BLaER1 treated with 17β-estradiol and CSF1 and Interleukin-3, amounts not matched to agents 10 nM and 100 nM (cell line): Measurements from ENCODE around the gene PLPPR5.

Experiments
- H3K27ac ChIP-seq, 11 experiments: shearing (Covaris generic); formaldehyde crosslinking; 2 replicates each; pipeline ENCODE4 v1.8.1; 2022
- H3K27me3 ChIP-seq, 11 experiments: shearing (Covaris generic); formaldehyde crosslinking; 2 replicates each; pipeline ENCODE4 v1.8.1; 2022
- H3K36me3 ChIP-seq, 11 experiments: shearing (Covaris generic); formaldehyde crosslinking; 2 replicates each; pipeline ENCODE4 v1.8.1; 2022
- H3K4me1 ChIP-seq, 10 experiments: shearing (Covaris generic); formaldehyde crosslinking; 2 replicates each; pipeline ENCODE4 v1.8.1; 2022
- H3K4me2 ChIP-seq, 11 experiments: shearing (Covaris generic); formaldehyde crosslinking; 2 replicates each; pipeline ENCODE4 v1.8.1; 2022
- H3K4me3 ChIP-seq, 10 experiments: shearing (Covaris generic); formaldehyde crosslinking; 2 replicates each; pipeline ENCODE4 v1.8.1; 2022
- H3K9ac ChIP-seq, 11 experiments: shearing (Covaris generic); formaldehyde crosslinking; 2 replicates each; pipeline ENCODE4 v1.8.1; 2022
- H3K9me3 ChIP-seq, 11 experiments: shearing (Covaris generic); formaldehyde crosslinking; replicated peaks in 1 of 11; 2 replicates each; pipeline ENCODE4 v1.8.1; 2022
- H4K20me1 ChIP-seq, 11 experiments: shearing (Covaris generic); formaldehyde crosslinking; 2 replicates each; pipeline ENCODE4 v1.8.1; 2022
- Cebpa-rat ChIP-seq, 11 experiments: shearing (Covaris generic); IDR thresholded peaks; 2 replicates each; pipeline ENCODE4 v1.8.1; 2022

Gene PLPPR5

GRCh38 chr1:98923667-98924066 lies 81.0 kb downstream of the PLPPR5 start:
- Histone ChIP-seq H3K4me3 (no peak overlapping the region), H3K4me1 (no peaks in the 10 kb centered on the region), H3K27ac (no peak overlapping the region), H3K9ac (no peak overlapping the region), H3K27me3 (no peaks in the 10 kb centered on the region), H3K4me2 (no peak overlapping the region), H4K20me1 (no peaks in the 10 kb centered on the region), H3K9me3 (no peaks in the 10 kb centered on the region), H3K36me3 (no peaks in the 10 kb centered on the region)
- no peak for TF ChIP-seq Cebpa-rat (IDR thresholded peaks at IDR 0.05)

DNA sequence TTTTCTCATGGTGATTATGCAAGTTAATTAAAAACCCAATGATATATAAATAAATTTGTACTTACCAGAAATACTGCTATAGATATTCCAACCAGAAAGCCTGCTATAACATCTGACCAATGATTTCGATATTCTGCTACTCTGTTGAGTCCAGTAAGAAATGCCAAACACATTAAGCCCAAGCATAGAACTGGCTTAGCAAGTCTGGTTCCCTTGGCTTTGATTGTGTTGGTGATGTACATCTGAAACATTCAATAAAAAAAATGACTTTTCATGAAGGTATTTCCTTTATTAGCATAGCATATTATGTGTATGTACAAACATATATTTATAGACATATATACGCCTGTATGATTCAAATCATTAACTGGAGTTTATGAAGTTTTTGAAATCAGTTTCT lies 82.8 kb downstream of the PLPPR5 start:
- no peaks in the 10 kb centered on the region for H3K27me3 ChIP-seq
- H3K9ac ChIP-seq, result no peak overlapping the region
- no peak overlapping the region for H3K4me3 ChIP-seq
- no peak for TF ChIP-seq Cebpa-rat (IDR thresholded peaks at IDR 0.05)
- no peaks in the 10 kb centered on the region for H3K36me3 ChIP-seq
- no peaks in the 10 kb centered on the region for H4K20me1 ChIP-seq
- H3K27ac ChIP-seq, result no peak overlapping the region
- no peaks in the 10 kb centered on the region for H3K4me1 ChIP-seq
- no peak overlapping the region for H3K4me2 ChIP-seq
- H3K9me3 ChIP-seq, result no peaks in the 10 kb centered on the region

- H3K27ac ChIP-seq, result no peak overlapping the region
- TF ChIP-seq Cebpa-rat (IDR thresholded peaks at IDR 0.05), result no peak
- no peak overlapping the region for H3K9ac ChIP-seq
- H3K27me3 ChIP-seq, result no peaks in the 10 kb centered on the region
- no peaks in the 10 kb centered on the region for H3K9me3 ChIP-seq
- no peak overlapping the region for H3K4me2 ChIP-seq
- no peak overlapping the region for H3K4me3 ChIP-seq
- H3K36me3 ChIP-seq, result no peaks in the 10 kb centered on the region
- H3K4me1 ChIP-seq, result no peaks in the 10 kb centered on the region
- no peaks in the 10 kb centered on the region for H4K20me1 ChIP-seq
Observed at GRCh38 chr1:98920441-98921110, 84.1 kb downstream of the PLPPR5 start.

- TF ChIP-seq Cebpa-rat (IDR thresholded peaks at IDR 0.05), result no peak
- H3K4me1 ChIP-seq, result no peaks in the 10 kb centered on the region
- H4K20me1 ChIP-seq, result no peaks in the 10 kb centered on the region
- H3K27ac ChIP-seq, result no peak overlapping the region
- H3K4me3 ChIP-seq, result no peak overlapping the region
- H3K9me3 ChIP-seq, result no peaks in the 10 kb centered on the region
- H3K9ac ChIP-seq, result no peak overlapping the region
- no peaks in the 10 kb centered on the region for H3K36me3 ChIP-seq
- no peaks in the 10 kb centered on the region for H3K27me3 ChIP-seq
- H3K4me2 ChIP-seq, result no peak overlapping the region
Observed at GRCh38 chr1:98919652-98920051, 85.0 kb downstream of the PLPPR5 start.

DNA sequence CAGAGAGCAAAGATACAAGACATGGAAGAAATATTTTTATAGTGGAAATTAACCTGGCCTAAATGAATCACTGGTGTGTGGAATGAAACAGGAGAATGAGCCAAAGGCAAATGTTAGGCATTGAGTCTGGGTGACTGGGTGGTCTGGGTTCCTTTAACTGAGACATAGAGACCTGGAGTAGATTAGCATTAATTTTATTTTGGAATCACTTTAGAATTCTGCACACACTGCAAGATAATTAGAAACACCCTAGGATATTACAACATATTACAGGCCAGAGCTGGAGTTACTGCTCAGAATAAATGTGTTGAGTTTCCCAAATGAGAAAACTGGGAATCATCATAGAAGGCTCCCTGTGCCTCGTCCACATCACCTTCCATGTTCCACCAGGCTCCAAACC lies 85.5 kb downstream of the PLPPR5 start:
- Histone ChIP-seq H3K27ac (no peak overlapping the region), H3K4me3 (no peak overlapping the region), H3K4me1 (no peaks in the 10 kb centered on the region), H3K36me3 (no peaks in the 10 kb centered on the region), H3K27me3 (no peaks in the 10 kb centered on the region), H3K9me3 (no peaks in the 10 kb centered on the region), H3K4me2 (no peak overlapping the region), H4K20me1 (no peaks in the 10 kb centered on the region), H3K9ac (no peak overlapping the region)
- no peak for TF ChIP-seq Cebpa-rat (IDR thresholded peaks at IDR 0.05)

GRCh38 chr1:98914547-98914946 lies 90.1 kb downstream of the PLPPR5 start:
- Histone ChIP-seq H3K4me1 (no peaks in the 10 kb centered on the region), H3K4me3 (no peak overlapping the region), H3K36me3 (no peaks in the 10 kb centered on the region), H4K20me1 (no peaks in the 10 kb centered on the region), H3K9ac (no peak overlapping the region), H3K9me3 (no peaks in the 10 kb centered on the region), H3K27me3 (no peaks in the 10 kb centered on the region), H3K4me2 (no peak overlapping the region), H3K27ac (no peak overlapping the region)
- no peak for TF ChIP-seq Cebpa-rat (IDR thresholded peaks at IDR 0.05)

- Histone ChIP-seq H3K9ac (no peak overlapping the region), H3K27me3 (no peaks in the 10 kb centered on the region), H4K20me1 (no peaks in the 10 kb centered on the region), H3K4me3 (no peak overlapping the region), H3K4me1 (no peaks in the 10 kb centered on the region), H3K9me3 (no peaks in the 10 kb centered on the region), H3K36me3 (no peaks in the 10 kb centered on the region), H3K4me2 (no peak overlapping the region), H3K27ac (no peak overlapping the region)
- TF ChIP-seq Cebpa-rat (IDR thresholded peaks at IDR 0.05), result no peak
Observed at GRCh38 chr1:98910827-98911226, 93.8 kb downstream of the PLPPR5 start.

- no peak for TF ChIP-seq Cebpa-rat (IDR thresholded peaks at IDR 0.05)
- no peak overlapping the region for H3K27ac ChIP-seq
- H3K4me2 ChIP-seq, result no peak overlapping the region
Observed at GRCh38 chr1:98908980-98909379, 95.7 kb downstream of the PLPPR5 start.

GRCh38 chr1:98906809-98907208 lies 97.9 kb downstream of the PLPPR5 start:
- Histone ChIP-seq H3K36me3 (no peaks in the 10 kb centered on the region), H3K4me2 (no peak overlapping the region), H3K9ac (no peak overlapping the region), H3K27me3 (no peaks in the 10 kb centered on the region), H4K20me1 (no peaks in the 10 kb centered on the region), H3K27ac (no peak overlapping the region), H3K4me1 (no peaks in the 10 kb centered on the region), H3K4me3 (no peak overlapping the region), H3K9me3 (no peaks in the 10 kb centered on the region)
- TF ChIP-seq Cebpa-rat (IDR thresholded peaks at IDR 0.05), result no peak

More at GRCh38 chr1:98908980-98909379, 95.7 kb downstream of the PLPPR5 start:
- Histone ChIP-seq H3K9me3 (no peaks in the 10 kb centered on the region), H3K9ac (no peak overlapping the region), H3K4me3 (no peak overlapping the region), H3K27me3 (no peaks in the 10 kb centered on the region), H3K4me1 (no peaks in the 10 kb centered on the region), H3K36me3 (no peaks in the 10 kb centered on the region), H4K20me1 (no peaks in the 10 kb centered on the region)

GRCh38 chr1:98906361-98906760 lies 98.3 kb downstream of the PLPPR5 start:
- H3K36me3 ChIP-seq, result no peaks in the 10 kb centered on the region
- no peak overlapping the region for H3K4me3 ChIP-seq
- TF ChIP-seq Cebpa-rat (IDR thresholded peaks at IDR 0.05), result no peak
- H3K9me3 ChIP-seq, result no peaks in the 10 kb centered on the region
- no peak overlapping the region for H3K4me2 ChIP-seq
- no peaks in the 10 kb centered on the region for H3K27me3 ChIP-seq
- H3K4me1 ChIP-seq, result no peaks in the 10 kb centered on the region
- no peak overlapping the region for H3K9ac ChIP-seq
- no peak overlapping the region for H3K27ac ChIP-seq
- H4K20me1 ChIP-seq, result no peaks in the 10 kb centered on the region
